ENCODE results near the gene PPP2R5C. TPM values are rescaled to one million over a fixed set of nuclear protein-coding genes. Genes with fewer than 3 reads are reported as not detected.

PPP2R5C gene
- total RNA-seq, 1 donor from 2014 or later = 198 TPM

DNA sequence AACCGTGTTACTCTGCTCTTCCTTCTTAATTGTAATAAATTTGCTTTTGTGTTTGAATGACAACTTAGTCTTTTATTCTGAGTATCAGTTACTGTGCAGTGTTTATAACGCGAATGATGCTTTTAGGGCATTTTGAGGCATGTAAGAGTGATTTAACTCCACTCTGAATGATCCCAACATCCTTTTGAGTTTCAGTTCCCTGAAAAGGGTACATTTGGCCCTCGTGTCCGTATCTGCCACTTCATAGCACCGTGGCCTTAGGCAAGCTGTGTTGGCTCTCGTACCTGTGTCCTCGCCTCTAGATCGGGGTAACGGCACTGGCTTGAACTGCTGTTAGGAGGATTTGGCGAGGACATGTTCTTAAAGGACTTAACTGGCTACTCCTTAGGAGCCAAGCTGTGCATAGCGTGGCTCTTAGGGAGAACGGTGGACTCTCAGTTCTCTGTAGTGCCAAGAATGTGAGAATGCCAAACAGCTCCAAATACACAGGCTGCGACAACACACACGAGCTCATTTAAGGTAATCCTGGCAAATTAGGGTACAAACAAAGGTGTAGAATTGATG lies 92.0 kb downstream of the PPP2R5C start:
- peak overlapping the region; percentile 85 for H3K27ac ChIP-seq (replicated peaks)
- intact Hi-C loops (cut with micrococcal nuclease) = no loop called here
- H3K4me1 ChIP-seq = peaks cover 100% of the 10 kb centered on the region

GRCh38 chr14:101854366-101854765 lies 92.9 kb downstream of the PPP2R5C start:
- peak overlapping the region; percentile 6 for H3K4me3 ChIP-seq
- intact Hi-C loops (cut with micrococcal nuclease) = no loop called here
- H3K27me3 ChIP-seq (ENCODE audit: low read depth) = no peaks in the 10 kb centered on the region
- no peaks in the 10 kb centered on the region for H3K9me3 ChIP-seq (replicated peaks)
- peaks cover 98% of the 10 kb centered on the region for H3K4me1 ChIP-seq
- TF ChIP-seq, protein P1, sequence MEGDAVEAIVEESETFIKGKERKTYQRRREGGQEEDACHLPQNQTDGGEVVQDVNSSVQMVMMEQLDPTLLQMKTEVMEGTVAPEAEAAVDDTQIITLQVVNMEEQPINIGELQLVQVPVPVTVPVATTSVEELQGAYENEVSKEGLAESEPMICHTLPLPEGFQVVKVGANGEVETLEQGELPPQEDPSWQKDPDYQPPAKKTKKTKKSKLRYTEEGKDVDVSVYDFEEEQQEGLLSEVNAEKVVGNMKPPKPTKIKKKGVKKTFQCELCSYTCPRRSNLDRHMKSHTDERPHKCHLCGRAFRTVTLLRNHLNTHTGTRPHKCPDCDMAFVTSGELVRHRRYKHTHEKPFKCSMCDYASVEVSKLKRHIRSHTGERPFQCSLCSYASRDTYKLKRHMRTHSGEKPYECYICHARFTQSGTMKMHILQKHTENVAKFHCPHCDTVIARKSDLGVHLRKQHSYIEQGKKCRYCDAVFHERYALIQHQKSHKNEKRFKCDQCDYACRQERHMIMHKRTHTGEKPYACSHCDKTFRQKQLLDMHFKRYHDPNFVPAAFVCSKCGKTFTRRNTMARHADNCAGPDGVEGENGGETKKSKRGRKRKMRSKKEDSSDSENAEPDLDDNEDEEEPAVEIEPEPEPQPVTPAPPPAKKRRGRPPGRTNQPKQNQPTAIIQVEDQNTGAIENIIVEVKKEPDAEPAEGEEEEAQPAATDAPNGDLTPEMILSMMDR (IDR thresholded peaks at IDR 0.05; ENCODE audit: borderline replicate concordance) = no peak
- peaks cover 11% of the 10 kb centered on the region for H3K36me3 ChIP-seq
- peak overlapping the region; percentile 85 for H3K27ac ChIP-seq (replicated peaks)
- no peak for DNase-seq

More for the DNA sequence above, 92.0 kb downstream of the PPP2R5C start:
- DNase-seq = no peak
- Histone ChIP-seq H3K4me3 (peak overlapping the region; percentile 6), H3K36me3 (peaks cover 11% of the 10 kb centered on the region), H3K9me3 (replicated peaks) (no peaks in the 10 kb centered on the region), H3K27me3 (ENCODE audit: low read depth) (no peaks in the 10 kb centered on the region)
- TF ChIP-seq, protein P1 (IDR thresholded peaks at IDR 0.05; ENCODE audit: borderline replicate concordance) = no peak

DNA sequence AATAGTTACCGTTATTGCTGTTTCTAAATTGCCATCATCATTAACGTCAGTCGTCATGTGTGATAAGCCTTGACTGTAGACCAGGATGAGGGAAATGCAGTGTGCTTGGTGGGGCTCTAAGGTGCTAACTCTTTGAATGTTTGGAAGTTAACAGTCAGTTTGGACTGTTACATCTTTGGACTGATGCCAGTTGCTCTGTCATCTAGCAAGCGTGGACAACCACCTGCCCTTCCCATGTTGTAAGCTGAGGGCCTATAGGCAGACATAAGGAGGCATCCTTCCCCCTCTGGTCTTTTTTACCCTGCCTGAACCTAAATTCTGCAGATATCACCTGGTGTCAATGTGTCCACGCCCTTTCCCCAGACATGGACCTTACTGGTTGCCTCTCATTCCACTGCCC lies 94.4 kb downstream of the PPP2R5C start:
- TF ChIP-seq, protein P1 (IDR thresholded peaks at IDR 0.05; ENCODE audit: borderline replicate concordance) = no peak
- intact Hi-C loops (cut with micrococcal nuclease) = no loop called here

DNA sequence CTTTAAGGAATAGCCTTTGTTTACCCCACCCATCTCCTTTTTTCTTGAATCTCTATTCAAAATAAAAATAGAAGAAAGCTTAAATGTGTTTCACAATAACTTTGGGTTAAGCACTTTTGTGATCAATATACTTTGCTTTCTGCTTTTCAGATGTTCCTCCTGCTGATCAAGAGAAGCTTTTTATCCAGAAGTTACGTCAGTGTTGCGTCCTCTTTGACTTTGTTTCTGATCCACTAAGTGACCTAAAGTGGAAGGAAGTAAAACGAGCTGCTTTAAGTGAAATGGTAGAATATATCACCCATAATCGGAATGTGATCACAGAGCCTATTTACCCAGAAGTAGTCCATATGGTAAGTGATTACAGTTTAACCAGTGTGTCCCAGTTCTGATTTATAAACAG lies 95.0 kb downstream of the PPP2R5C start:
- peaks cover 11% of the 10 kb centered on the region for H3K36me3 ChIP-seq
- peaks cover 93% of the 10 kb centered on the region for H3K4me1 ChIP-seq
- no peak overlapping the region for H3K4me3 ChIP-seq
- no peaks in the 10 kb centered on the region for H3K27me3 ChIP-seq (ENCODE audit: low read depth)
- DNase-seq = no peak
- no peaks in the 10 kb centered on the region for H3K9me3 ChIP-seq (replicated peaks)
- peak overlapping the region; percentile 85 for H3K27ac ChIP-seq (replicated peaks)
- TF ChIP-seq, protein P1 (IDR thresholded peaks at IDR 0.05; ENCODE audit: borderline replicate concordance) = no peak
- intact Hi-C loops (cut with micrococcal nuclease) = no loop called here

More for the DNA sequence above, 94.4 kb downstream of the PPP2R5C start:
- Histone ChIP-seq H3K36me3 (peaks cover 11% of the 10 kb centered on the region), H3K27ac (replicated peaks) (peak overlapping the region; percentile 85), H3K4me3 (no peak overlapping the region), H3K9me3 (replicated peaks) (no peaks in the 10 kb centered on the region), H3K4me1 (peaks cover 93% of the 10 kb centered on the region), H3K27me3 (ENCODE audit: low read depth) (no peaks in the 10 kb centered on the region)
- DNase-seq = no peak

DNA sequence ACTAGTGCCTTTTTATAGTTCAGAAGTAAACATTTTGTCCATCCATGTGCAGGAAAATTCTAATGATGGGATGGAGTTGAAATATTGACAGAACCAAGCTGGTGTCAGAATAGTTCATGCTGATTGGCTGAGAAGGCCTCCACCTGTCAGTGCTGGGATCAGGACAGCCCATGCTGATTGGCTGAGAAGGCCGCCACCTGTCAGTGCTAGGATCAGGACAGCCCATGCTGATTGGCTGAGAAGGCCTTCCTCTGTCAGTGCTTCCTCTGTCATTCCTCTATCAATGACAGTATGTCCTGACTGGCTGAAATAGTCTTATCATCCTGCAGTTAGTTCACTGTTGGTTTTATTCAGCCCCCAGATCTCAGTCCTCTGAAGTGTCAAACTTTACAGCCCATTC lies 95.7 kb downstream of the PPP2R5C start:
- Histone ChIP-seq H3K4me3 (no peak overlapping the region), H3K27me3 (ENCODE audit: low read depth) (no peaks in the 10 kb centered on the region), H3K4me1 (peaks cover 93% of the 10 kb centered on the region), H3K9me3 (replicated peaks) (no peaks in the 10 kb centered on the region), H3K27ac (replicated peaks) (peak overlapping the region; percentile 85), H3K36me3 (peaks cover 11% of the 10 kb centered on the region)
- no peak for DNase-seq
- intact Hi-C loops (cut with micrococcal nuclease) = no loop called here
- TF ChIP-seq, protein P1 (IDR thresholded peaks at IDR 0.05; ENCODE audit: borderline replicate concordance) = no peak

All from left ventricle myocardium inferior (tissue), 1 donor.